ENCODE measurements around the gene GPBP1.

The GPBP1 gene

GRCh38 chr5:57173319-57174127, at the start of gene GPBP1:
TSS of gene GPBP1 (plus strand) at chr5:57174059. CDS start at chr5:57214131, 40,072 bp downstream.
- TF ChIP-seq, protein P1, sequence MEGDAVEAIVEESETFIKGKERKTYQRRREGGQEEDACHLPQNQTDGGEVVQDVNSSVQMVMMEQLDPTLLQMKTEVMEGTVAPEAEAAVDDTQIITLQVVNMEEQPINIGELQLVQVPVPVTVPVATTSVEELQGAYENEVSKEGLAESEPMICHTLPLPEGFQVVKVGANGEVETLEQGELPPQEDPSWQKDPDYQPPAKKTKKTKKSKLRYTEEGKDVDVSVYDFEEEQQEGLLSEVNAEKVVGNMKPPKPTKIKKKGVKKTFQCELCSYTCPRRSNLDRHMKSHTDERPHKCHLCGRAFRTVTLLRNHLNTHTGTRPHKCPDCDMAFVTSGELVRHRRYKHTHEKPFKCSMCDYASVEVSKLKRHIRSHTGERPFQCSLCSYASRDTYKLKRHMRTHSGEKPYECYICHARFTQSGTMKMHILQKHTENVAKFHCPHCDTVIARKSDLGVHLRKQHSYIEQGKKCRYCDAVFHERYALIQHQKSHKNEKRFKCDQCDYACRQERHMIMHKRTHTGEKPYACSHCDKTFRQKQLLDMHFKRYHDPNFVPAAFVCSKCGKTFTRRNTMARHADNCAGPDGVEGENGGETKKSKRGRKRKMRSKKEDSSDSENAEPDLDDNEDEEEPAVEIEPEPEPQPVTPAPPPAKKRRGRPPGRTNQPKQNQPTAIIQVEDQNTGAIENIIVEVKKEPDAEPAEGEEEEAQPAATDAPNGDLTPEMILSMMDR (IDR thresholded peaks at IDR 0.05; ENCODE audit: insufficient read depth, low read depth, low read length, missing control alignments): no peak
- peak within 1 kb of the TSS; percentile 87 for H3K4me3 ChIP-seq (ENCODE audit: low read depth, low read length)
- DNase-seq (ENCODE audit: low read depth): peak; percentile 99

DNA sequence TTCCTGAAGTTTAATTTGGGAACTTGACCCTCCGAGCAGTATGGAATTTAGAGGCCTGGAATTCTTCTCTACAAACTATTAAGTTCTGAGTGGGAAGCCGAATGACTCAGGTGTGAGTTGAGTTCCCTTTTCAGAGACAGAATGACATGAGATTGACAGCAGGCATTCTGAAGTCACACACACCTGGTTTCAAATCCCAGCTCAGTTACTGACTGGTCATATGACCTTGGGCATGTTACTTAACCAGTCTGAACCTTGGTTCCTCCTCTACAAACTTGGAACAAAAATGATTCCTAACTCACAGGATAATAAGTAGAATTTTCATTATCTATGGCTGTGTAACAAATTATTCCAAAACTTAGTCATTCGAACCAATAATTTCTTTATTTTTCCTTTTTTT, 45.5 kb upstream of the GPBP1 start:
- DNase-seq (ENCODE audit: low read depth): no peak
- no peak overlapping the region for H3K4me3 ChIP-seq (ENCODE audit: low read depth, low read length)
- TF ChIP-seq, protein P1 (IDR thresholded peaks at IDR 0.05; ENCODE audit: insufficient read depth, low read depth, low read length, missing control alignments): no peak

GRCh38 chr5:57133574-57133973, 40.3 kb upstream of the GPBP1 start:
- TF ChIP-seq, protein P1 (IDR thresholded peaks at IDR 0.05; ENCODE audit: insufficient read depth, low read depth, low read length, missing control alignments): no peak
- H3K4me3 ChIP-seq (ENCODE audit: low read depth, low read length): no peak overlapping the region
- no peak for DNase-seq (ENCODE audit: low read depth)

- TF ChIP-seq, protein P1 (IDR thresholded peaks at IDR 0.05; ENCODE audit: insufficient read depth, low read depth, low read length, missing control alignments): no peak
- H3K4me3 ChIP-seq (ENCODE audit: low read depth, low read length): no peak overlapping the region
- no peak for DNase-seq (ENCODE audit: low read depth)
Measured at GRCh38 chr5:57137401-57137800, 36.5 kb upstream of the GPBP1 start.

DNA sequence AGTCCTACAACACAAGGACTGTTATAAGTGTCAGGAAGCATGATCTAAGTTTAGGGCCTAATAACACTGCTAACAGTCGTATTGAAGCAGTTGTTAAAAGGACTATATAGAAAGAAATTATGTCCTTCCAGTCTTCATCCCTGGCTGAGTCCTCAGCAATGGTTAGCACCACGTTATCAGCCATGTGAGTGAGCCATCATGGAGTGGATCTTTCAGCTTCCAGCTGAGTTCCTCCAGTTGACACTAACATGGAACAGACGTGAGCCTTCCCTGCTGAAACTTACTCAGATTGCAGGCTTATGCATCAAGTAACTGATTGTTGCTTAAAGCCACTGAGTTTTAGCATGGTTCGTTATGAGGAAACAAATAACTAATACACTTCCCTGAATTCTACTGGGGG, 21.5 kb upstream of the GPBP1 start:
- TF ChIP-seq, protein P1 (IDR thresholded peaks at IDR 0.05; ENCODE audit: insufficient read depth, low read depth, low read length, missing control alignments): no peak
- no peak overlapping the region for H3K4me3 ChIP-seq (ENCODE audit: low read depth, low read length)
- no peak for DNase-seq (ENCODE audit: low read depth)

DNA sequence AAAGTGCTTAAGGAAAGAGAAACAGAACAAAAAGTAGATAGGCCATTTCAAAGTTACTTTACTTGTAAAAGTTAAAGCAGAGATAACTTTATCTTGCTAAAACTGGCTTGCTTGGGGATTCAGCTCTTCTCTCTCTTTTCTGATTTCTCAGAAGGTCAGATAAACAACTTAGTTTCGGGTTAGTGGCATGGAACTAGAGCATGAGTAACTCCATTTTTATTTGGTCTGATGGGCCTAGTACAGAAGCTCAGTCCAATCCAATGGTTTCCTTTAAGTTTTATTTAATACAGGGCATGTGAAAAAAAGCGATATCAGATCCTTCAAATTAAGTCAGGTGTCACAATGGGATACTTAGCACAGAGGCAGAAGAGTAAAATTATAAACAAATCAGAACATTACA, 18.8 kb upstream of the GPBP1 start:
- no peak overlapping the region for H3K4me3 ChIP-seq (ENCODE audit: low read depth, low read length)

More for the DNA sequence above, 18.8 kb upstream of the GPBP1 start:
- TF ChIP-seq, protein P1 (IDR thresholded peaks at IDR 0.05; ENCODE audit: insufficient read depth, low read depth, low read length, missing control alignments): no peak
- DNase-seq (ENCODE audit: low read depth): no peak
